Inflammatory macrophage treated with lipopolysaccharide for 1 hour (primary cell): ENCODE data around the gene NUP210L.

Experiments used
- DNase-seq, 2 donors: peaks; one replicate each; pipeline ENCODE4 v3.0.0-alpha.2; 2020 to 2022

NUP210L gene

GRCh38 chr1:153942766-153943549 lies 211.9 kb downstream of the NUP210L start:
- no peak for DNase-seq
